ENCODE measurements around the gene TMEM250. TPM values are rescaled to one million over a fixed set of nuclear protein-coding genes. Genes with fewer than 3 reads are reported as not detected.
A peak's percentile ranks its signal among the peaks of the same experiment; 100 is the strongest.

TMEM250 gene
- total and polyA plus RNA-seq, 2 donors = 13.6 to 43.1 TPM

GRCh38 chr9:136131629-136132511 lies 13.2 kb upstream of the TMEM250 start:
- Histone ChIP-seq H3K27ac (ENCODE audit: low read depth) (no peak overlapping the region), H3K4me3 (ENCODE audit: low read depth, low read length) (no peak overlapping the region), H3K4me1 (ENCODE audit: insufficient read depth) (no peaks in the 10 kb centered on the region), H3K36me3 (ENCODE audit: insufficient read depth) (no peaks in the 10 kb centered on the region)
- no peak for DNase-seq (ENCODE audit: extremely low spot score)
- WGBS = 55% methylated on average over 31 of the region's 31 CpGs

GRCh38 chr9:136129176-136129575 lies 10.5 kb upstream of the TMEM250 start:
- H3K4me3 ChIP-seq (ENCODE audit: low read depth, low read length) = no peak overlapping the region
- H3K4me1 ChIP-seq (ENCODE audit: insufficient read depth) = no peaks in the 10 kb centered on the region
- 68% methylated on average over 17 of the region's 17 CpGs for WGBS
- H3K36me3 ChIP-seq (ENCODE audit: insufficient read depth) = no peaks in the 10 kb centered on the region
- no peak overlapping the region for H3K27ac ChIP-seq (ENCODE audit: low read depth)
- DNase-seq (ENCODE audit: extremely low spot score) = no peak

- no peak overlapping the region for H3K27ac ChIP-seq (ENCODE audit: low read depth)
- H3K36me3 ChIP-seq (ENCODE audit: insufficient read depth) = no peaks in the 10 kb centered on the region
- H3K4me1 ChIP-seq (ENCODE audit: insufficient read depth) = no peaks in the 10 kb centered on the region
- no peak overlapping the region for H3K4me3 ChIP-seq (ENCODE audit: low read depth, low read length)
- WGBS = 84% methylated on average over 17 of the region's 17 CpGs
- no peak for DNase-seq (ENCODE audit: extremely low spot score)
These were observed 9.8 kb upstream of the TMEM250 start for GRCh38 chr9:136128436-136128835.

GRCh38 chr9:136127313-136127712 lies 8.6 kb upstream of the TMEM250 start:
- Histone ChIP-seq H3K36me3 (ENCODE audit: insufficient read depth) (no peaks in the 10 kb centered on the region), H3K4me3 (ENCODE audit: low read depth, low read length) (no peak overlapping the region), H3K27ac (ENCODE audit: low read depth) (no peak overlapping the region), H3K4me1 (ENCODE audit: insufficient read depth) (no peaks in the 10 kb centered on the region)
- no peak for DNase-seq (ENCODE audit: extremely low spot score)
- WGBS = 85% methylated on average over 18 of the region's 18 CpGs

GRCh38 chr9:136124976-136125692 lies 6.5 kb upstream of the TMEM250 start:
- Histone ChIP-seq H3K4me3 (ENCODE audit: low read depth, low read length) (no peak overlapping the region), H3K36me3 (ENCODE audit: insufficient read depth) (no peaks in the 10 kb centered on the region), H3K4me1 (ENCODE audit: insufficient read depth) (no peaks in the 10 kb centered on the region), H3K27ac (ENCODE audit: low read depth) (no peak overlapping the region)
- WGBS = 86% methylated on average over 2 of the region's 2 CpGs
- no peak for DNase-seq (ENCODE audit: extremely low spot score)

GRCh38 chr9:136122425-136123383 lies 4.0 kb upstream of the TMEM250 start:
- DNase-seq (ENCODE audit: extremely low spot score) = no peak
- WGBS = 29% methylated on average over 45 of the region's 45 CpGs
- Histone ChIP-seq H3K27ac (ENCODE audit: low read depth) (no peak overlapping the region), H3K36me3 (ENCODE audit: insufficient read depth) (no peaks in the 10 kb centered on the region), H3K4me3 (ENCODE audit: low read depth, low read length) (no peak overlapping the region), H3K4me1 (ENCODE audit: insufficient read depth) (no peaks in the 10 kb centered on the region)

GRCh38 chr9:136121801-136122200 lies 3.1 kb upstream of the TMEM250 start:
- Histone ChIP-seq H3K4me3 (ENCODE audit: low read depth, low read length) (no peak overlapping the region), H3K36me3 (ENCODE audit: insufficient read depth) (no peaks in the 10 kb centered on the region), H3K4me1 (ENCODE audit: insufficient read depth) (no peaks in the 10 kb centered on the region), H3K27ac (ENCODE audit: low read depth) (no peak overlapping the region)
- DNase-seq (ENCODE audit: extremely low spot score) = no peak
- 90% methylated on average over 9 of the region's 9 CpGs for WGBS

- no peaks in the 10 kb centered on the region for H3K36me3 ChIP-seq (ENCODE audit: insufficient read depth)
- H3K27ac ChIP-seq (ENCODE audit: low read depth) = no peak overlapping the region
- 89% methylated on average over 18 of the region's 18 CpGs for WGBS
- no peak overlapping the region for H3K4me3 ChIP-seq (ENCODE audit: low read depth, low read length)
- no peak for DNase-seq (ENCODE audit: extremely low spot score)
- no peaks in the 10 kb centered on the region for H3K4me1 ChIP-seq (ENCODE audit: insufficient read depth)
These were observed 1.8 kb upstream of the TMEM250 start for GRCh38 chr9:136120438-136120844.

- H3K4me3 ChIP-seq (ENCODE audit: low read depth, low read length) = no peak overlapping the region
- 54% methylated on average over 11 of the region's 11 CpGs for WGBS
- no peak for DNase-seq (ENCODE audit: extremely low spot score)
- H3K4me1 ChIP-seq (ENCODE audit: insufficient read depth) = no peaks in the 10 kb centered on the region
- no peak overlapping the region for H3K27ac ChIP-seq (ENCODE audit: low read depth)
- H3K36me3 ChIP-seq (ENCODE audit: insufficient read depth) = no peaks in the 10 kb centered on the region
These were observed 1.3 kb upstream of the TMEM250 start for GRCh38 chr9:136119883-136120393.

GRCh38 chr9:136119061-136119882 lies 597 bp upstream of the TMEM250 start:
- WGBS = 3% methylated on average over 64 of the region's 64 CpGs
- Histone ChIP-seq H3K36me3 (ENCODE audit: insufficient read depth) (no peaks in the 10 kb centered on the region), H3K27ac (ENCODE audit: low read depth) (peak overlapping the region; percentile 97), H3K4me1 (ENCODE audit: insufficient read depth) (no peaks in the 10 kb centered on the region), H3K4me3 (ENCODE audit: low read depth, low read length) (peak overlapping the region; percentile 85)
- no peak for DNase-seq (ENCODE audit: extremely low spot score)

- Histone ChIP-seq H3K27ac (ENCODE audit: low read depth) (peak overlapping the region; percentile 77), H3K36me3 (ENCODE audit: insufficient read depth) (no peaks in the 10 kb centered on the region), H3K4me3 (ENCODE audit: low read depth, low read length) (peak overlapping the region; percentile 85), H3K4me1 (ENCODE audit: insufficient read depth) (no peaks in the 10 kb centered on the region)
- no peak for DNase-seq (ENCODE audit: extremely low spot score)
- WGBS = under 1% methylated on average over 36 of the region's 36 CpGs
These were observed 757 bp downstream of the TMEM250 start for GRCh38 chr9:136117916-136118319.

- DNase-seq (ENCODE audit: extremely low spot score) = no peak
- 49% methylated on average over 23 of the region's 23 CpGs for WGBS
- Histone ChIP-seq H3K27ac (ENCODE audit: low read depth) (peak overlapping the region; percentile 77), H3K36me3 (ENCODE audit: insufficient read depth) (no peaks in the 10 kb centered on the region), H3K4me3 (ENCODE audit: low read depth, low read length) (peak overlapping the region; percentile 85), H3K4me1 (ENCODE audit: insufficient read depth) (peaks cover 2% of the 10 kb centered on the region)
These were observed 1.3 kb downstream of the TMEM250 start for GRCh38 chr9:136117291-136117915.
